HT-29 (cell line): Measurements from ENCODE around the gene DIAPH2. TPM values are rescaled to one million over a fixed set of nuclear protein-coding genes. Genes with fewer than 3 reads are reported as not detected.

Experiments used
- DNase-seq: peaks from one replicate; pipeline ENCODE4 v3.0.0-alpha.2; 2015; ENCODE audit warnings: low spot score
- total RNA-seq: library from RNA; depleted of rRNA; stranded (reverse); fragments of >200 nt; shearing (Covaris generic); gene quantifications from 2 replicates; pipeline ENCODE4 v1.2.3, GENCODE V29; 2014

Gene DIAPH2
- total RNA-seq, 1 experiment from 2014 or later = 8.0 TPM

DNA sequence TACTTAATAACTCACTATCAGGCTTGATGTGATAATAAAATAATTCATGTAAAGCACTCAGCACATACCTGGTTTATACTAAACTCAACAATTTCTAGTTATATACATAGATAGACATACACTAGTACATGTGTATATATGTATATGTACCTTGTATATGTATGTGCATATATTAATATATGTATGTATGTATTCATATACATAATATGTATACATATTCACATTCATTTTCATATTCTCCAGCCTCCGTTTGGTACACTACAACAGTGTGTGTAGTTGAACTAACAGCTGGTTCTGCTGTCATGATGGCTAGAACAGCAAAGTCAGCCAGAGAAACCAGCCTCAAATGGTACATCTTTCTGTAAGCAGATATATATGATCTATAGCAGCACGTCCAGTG, 869.2 kb downstream of the DIAPH2 start:
- DNase-seq = no peak

GRCh38 chrX:97556359-97556758, 871.7 kb downstream of the DIAPH2 start:
- DNase-seq = no peak

DNA sequence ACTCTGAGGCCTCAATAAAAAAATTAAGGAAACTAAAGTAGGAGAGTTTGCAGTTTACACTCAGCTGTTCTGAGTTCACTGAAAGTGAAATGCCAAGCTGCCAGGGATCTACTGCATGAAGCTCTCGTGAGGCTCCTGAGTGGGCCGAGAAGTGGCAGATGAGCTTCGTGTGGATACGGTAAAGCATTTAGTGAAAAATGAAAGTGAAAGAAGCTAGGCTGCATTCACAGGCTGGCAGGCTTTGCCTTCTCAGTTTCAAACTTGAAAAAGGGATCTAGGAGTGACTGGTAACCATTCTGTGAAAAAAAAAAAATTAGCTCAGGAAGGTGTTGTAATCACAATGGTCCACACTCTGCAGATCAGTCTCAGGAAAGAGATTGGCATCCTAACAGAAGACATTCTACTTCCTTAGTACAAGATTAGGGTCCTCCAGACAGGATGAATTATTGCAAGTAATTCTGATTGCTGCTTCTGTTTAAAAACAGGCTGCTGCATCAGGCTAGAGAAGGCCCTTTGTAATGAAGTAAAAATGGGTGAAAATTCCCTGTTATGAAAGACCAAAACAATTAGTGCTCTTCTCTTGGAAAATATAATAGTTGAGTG, 879.0 kb downstream of the DIAPH2 start:
- DNase-seq = peak; percentile 45

DNA sequence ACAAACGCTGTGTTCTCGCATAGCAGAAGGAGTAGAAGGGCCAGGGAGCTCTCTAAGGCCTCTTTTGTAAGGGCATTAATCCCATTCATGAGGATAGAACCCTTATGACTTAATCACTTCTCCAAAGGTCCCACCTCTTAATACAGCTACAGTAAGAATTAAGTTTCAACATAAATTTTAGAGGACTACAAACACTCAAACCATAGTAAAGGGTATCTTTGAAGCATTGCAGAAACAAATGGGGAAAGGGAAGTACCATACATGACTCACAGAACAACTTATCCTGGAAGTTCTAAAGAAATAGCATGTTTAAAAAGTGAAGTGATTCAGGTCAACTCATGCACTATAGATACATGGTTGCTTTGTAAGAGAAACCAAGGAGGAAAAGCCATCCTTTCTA, 879.9 kb downstream of the DIAPH2 start:
- no peak for DNase-seq

DNA sequence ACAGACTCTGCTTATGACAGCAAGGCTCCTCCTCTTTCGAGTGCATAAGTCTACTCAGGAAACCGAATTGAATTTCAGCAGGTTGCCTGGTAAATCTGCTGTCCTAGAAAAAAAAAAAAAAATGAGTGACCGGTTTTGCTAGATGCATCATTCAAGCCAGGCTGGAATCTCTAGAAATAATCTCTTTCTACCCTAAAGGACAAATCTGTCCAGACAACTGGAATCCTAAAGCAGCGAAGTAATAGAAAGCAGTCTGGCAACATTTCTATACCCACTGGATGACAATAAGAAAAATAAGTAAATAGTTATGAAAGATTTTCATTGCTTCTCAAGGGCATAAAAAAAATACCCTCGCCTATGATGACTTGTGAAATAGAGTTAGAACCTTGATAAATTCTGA, 902.5 kb downstream of the DIAPH2 start:
- no peak for DNase-seq

DNA sequence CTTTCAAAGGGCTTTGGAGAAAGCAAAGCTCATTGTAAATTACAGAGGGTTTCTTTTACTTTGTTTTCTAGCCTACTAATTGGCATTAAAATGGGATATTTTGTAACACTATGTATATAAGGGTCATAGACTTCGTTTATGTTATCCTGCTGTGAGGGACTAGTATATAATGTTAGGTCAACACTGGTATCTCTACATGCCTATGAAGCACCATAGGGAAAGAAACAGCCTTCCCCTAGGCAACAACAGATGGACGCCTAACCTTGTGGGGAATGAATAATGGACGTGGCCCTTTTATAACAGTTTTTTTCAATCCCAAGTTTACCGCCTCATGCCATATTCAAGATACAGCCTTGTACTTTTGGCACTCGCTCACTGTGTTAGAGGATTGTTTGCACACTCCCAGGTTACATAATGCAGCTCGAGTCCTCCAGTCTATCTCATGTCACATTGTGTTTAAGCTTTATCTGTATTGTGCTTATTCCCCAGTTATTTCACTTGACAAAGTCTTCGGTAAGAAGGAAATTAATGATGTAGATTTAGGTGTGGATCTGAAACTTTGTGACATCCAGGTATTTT, 910.1 kb downstream of the DIAPH2 start:
- no peak for DNase-seq

DNA sequence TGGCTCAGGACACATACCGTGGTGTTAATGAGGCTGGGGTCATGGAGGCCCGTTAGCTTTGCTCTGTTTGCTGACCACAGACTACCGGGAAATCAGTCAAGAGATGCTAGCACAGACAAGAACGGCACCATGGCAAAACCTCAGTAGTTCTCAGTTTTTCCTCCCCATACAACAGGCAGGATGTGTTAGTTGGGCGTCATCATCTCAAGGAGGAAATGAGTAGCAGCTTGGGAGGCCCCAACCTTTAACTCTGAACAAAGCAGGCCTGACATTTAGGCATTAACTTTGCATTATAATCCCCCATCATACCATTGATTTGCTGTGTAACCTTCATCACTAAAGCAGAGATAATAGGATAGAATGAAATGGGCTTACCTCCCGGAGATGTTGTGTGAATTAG, 913.3 kb downstream of the DIAPH2 start:
- DNase-seq = no peak

GRCh38 chrX:97602465-97603258, 918.0 kb downstream of the DIAPH2 start:
- no peak for DNase-seq

- DNase-seq = no peak
These were observed 920.6 kb downstream of the DIAPH2 start for GRCh38 chrX:97605271-97605670.

- DNase-seq = no peak
These were observed 924.7 kb downstream of the DIAPH2 start for GRCh38 chrX:97609357-97609756.

- DNase-seq = peak; percentile 6
These were observed 925.3 kb downstream of the DIAPH2 start for GRCh38 chrX:97609938-97610337.

GRCh38 chrX:97616883-97617530, 932.4 kb downstream of the DIAPH2 start:
- peak; percentile 74 for DNase-seq

GRCh38 chrX:97619499-97619898, 934.9 kb downstream of the DIAPH2 start:
- DNase-seq = no peak

DNA sequence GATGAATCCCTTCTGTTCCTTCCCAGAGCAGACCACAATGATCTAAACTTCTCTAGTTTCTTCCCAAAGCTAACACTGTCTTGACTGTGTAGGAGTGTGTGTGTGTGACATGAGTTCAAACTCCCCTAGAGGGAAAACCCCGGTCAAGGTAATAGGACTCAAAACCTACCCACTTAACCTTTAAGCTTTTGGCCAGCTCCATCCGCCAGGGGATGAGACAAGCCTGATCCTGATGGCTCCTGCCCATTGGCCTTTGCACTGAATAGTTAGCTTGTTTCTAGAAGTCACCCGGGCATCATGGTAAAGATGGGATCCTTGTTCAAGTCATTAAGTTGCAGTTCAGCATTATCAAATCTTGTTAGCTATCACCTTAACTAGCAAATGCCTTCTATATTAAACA, 937.5 kb downstream of the DIAPH2 start:
- no peak for DNase-seq

- DNase-seq = no peak
These were observed 943.7 kb downstream of the DIAPH2 start for GRCh38 chrX:97628326-97628725.

- peak; percentile 9 for DNase-seq
These were observed 944.4 kb downstream of the DIAPH2 start for GRCh38 chrX:97628807-97629596.

DNA sequence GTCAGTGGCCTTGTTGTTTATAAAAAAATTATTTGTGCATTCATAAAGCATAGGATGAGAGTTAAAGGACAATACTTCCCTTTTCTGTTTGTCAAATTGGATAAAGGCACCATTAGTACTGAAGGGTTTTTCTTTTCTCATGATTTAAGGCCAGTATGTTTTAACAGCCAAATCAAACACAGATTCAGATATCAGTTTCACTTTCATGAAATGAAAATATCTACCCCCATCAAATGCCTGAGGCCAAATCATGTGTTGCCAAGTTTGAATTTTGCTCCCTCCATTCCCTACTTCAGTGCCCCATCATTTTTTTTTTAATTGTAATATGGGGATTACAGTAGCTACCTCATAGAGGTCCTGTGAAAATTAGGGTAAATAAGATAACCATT, 944.9 kb downstream of the DIAPH2 start:
- no peak for DNase-seq

DNA sequence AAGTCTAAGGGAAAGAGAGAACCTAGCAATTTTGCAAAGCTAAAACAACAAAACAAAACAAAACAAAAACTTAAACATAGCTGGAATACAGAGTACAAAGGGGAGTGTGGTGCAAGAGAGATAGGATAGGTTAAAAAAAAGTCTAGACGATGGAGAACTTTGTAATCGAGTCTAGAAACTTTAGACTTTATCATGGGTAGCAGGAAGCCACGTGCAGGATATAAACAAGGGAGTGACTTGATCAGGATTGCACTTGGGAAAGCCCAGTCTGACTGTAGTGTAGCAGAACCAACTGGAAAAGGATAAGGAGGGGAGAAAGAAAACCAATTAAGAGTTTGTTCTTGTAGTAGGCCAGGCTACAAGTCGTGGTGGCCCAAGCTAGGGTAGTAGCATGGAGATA, 949.2 kb downstream of the DIAPH2 start:
- no peak for DNase-seq

DNA sequence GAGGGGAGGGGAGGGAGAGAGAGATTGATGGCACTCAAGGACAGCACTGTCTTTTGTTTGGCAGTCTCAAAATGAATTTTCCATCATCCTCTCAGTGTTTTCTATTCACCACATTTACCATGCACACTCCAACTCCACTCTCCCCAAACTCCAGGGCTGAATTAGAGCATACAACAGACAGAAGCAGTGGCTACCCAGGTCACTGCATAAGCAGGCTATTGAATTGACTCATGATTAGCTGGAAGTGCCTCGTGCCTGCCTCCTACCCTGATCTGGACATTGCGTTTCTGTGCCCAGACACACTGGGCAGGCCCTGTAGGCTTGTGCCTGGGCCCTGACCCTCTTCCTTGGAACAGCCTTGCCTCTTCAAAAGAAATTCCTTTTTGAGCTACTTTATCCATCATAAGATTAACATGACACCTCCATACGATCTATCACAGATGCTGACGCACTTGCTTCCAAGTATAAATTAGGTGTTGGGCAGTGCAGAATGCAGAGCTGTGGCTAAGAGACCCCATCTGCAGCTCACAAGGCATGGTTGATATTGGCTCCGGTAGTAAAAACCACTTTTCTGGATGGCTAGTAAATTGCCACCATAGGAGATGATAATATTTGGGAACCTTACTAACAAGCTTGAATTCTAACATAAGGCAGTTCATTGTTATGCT, 952.0 kb downstream of the DIAPH2 start:
- DNase-seq = no peak

DNA sequence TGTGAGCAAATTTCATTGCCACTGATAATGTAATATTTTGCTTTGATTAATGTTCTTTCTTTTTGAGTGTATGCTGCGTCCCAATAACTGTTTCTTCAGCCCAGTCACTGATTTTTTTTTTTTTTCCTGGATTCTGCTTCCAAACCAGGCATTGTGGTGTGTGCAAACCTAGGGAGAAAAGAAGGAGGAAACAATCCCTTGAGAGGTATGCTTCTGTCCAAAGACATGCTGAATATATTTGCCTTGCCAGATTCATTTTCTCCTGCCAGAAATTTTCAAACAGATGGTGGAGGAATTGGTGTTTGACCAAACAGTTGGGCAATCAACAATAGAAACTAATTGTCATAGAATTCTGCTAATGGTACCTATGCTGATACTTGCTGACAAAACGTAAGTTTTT, 952.6 kb downstream of the DIAPH2 start:
- no peak for DNase-seq

DNA sequence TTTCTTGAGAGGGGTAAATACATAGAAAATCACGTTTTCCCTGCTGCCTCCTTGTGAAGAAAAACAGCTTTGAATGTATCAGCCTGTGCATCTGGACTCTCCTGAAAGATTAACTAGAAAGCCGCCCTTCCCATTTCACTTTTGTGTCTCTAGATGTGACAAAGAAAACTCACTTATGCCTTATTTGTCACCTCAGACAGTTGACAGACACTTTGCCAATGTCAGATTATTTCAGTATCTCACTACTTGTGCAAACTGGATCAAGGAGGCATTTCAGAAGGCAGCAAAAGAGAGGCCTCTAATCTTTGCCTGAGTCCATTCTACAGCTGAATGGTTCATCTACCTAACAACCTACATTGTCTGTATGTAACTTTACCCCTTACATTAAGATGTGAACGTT, 954.0 kb downstream of the DIAPH2 start:
- DNase-seq = no peak
